Activated CD4-positive, alpha-beta memory T cell treated with anti-CD3 and anti-CD28 coated beads, Interleukin-2, amount 10 ng/mL, durations not matched to agents 7 days and 5 days (primary cell): ENCODE measurements around the gene ABI3BP. TPM values are rescaled to one million over a fixed set of nuclear protein-coding genes. Genes with fewer than 3 reads are reported as not detected.

ENCODE experiments used
- CTCF ChIA-PET: fragments of 350-600 bp; sonication (Branson Sonifier 250); formaldehyde crosslinking; loops from one replicate; lab custom pipeline; 2021; ENCODE audit warnings: antibody characterized with exemption, inconsistent platforms; lab: Charles Lee
- POLR2A ChIA-PET: fragments of 350-600 bp; sonication (Branson Sonifier 250); formaldehyde crosslinking; loops from one replicate; lab custom pipeline; 2021; ENCODE audit warnings: antibody characterized with exemption; lab: Charles Lee
- DNase-seq: peaks from one replicate; pipeline ENCODE4 v3.0.0-alpha.2; 2020
- H3K27ac Mint-ChIP-seq: one replicate; pipeline ENCODE4 v1.8.0; 2021; ENCODE audit warnings: mild to moderate bottlenecking, mixed read lengths
- H3K27me3 Mint-ChIP-seq: one replicate; pipeline ENCODE4 v1.8.0; 2021; ENCODE audit warnings: mixed read lengths
- H3K36me3 Mint-ChIP-seq: one replicate; pipeline ENCODE4 v1.8.0; 2021; ENCODE audit warnings: low read depth, mixed read lengths
- H3K4me1 Mint-ChIP-seq: one replicate; pipeline ENCODE4 v1.8.0; 2021; ENCODE audit warnings: mixed read lengths
- H3K4me3 Mint-ChIP-seq: one replicate; pipeline ENCODE4 v1.8.0; 2021; ENCODE audit warnings: mild to moderate bottlenecking, mixed read lengths
- H3K9me3 Mint-ChIP-seq: one replicate; pipeline ENCODE4 v1.8.0; 2021; ENCODE audit warnings: mixed read lengths
- total RNA-seq, 2 experiments: library from RNA; stranded (reverse); gene quantifications; one replicate each; pipeline ENCODE4 v1.2.3, GENCODE V29; 2021

ABI3BP gene
- total RNA-seq, 2 experiments from 2014 or later = not detected

DNA sequence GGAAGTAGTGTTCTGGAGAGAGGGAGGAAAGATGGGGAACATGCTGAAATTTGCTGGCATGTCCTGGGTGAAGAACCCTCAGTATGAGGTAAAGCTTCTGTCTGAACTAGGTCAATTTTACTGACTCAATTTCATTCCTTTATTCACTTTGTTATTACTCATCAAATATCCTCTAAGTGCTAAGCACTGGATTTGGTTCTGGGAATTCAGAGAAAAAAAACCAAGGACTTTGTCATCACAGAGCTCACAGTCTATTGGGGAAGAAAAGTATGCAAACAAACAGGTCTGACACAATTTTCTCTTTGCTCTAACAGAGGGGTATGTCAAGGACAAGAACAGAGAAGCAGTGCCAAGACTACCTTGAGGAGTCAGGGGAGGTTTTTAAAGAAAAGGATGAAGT, 215.9 kb downstream of the ABI3BP start:
- H3K9me3 Mint-ChIP-seq = no peaks in the 10 kb centered on the region
- H3K4me1 Mint-ChIP-seq = no peaks in the 10 kb centered on the region
- H3K27ac Mint-ChIP-seq = no peak overlapping the region
- no peaks in the 10 kb centered on the region for H3K27me3 Mint-ChIP-seq
- H3K36me3 Mint-ChIP-seq = no peaks in the 10 kb centered on the region
- ChIA-PET POLR2A (no interaction called here), CTCF (no interaction called here)
- no peak for DNase-seq
- no peak overlapping the region for H3K4me3 Mint-ChIP-seq

DNA sequence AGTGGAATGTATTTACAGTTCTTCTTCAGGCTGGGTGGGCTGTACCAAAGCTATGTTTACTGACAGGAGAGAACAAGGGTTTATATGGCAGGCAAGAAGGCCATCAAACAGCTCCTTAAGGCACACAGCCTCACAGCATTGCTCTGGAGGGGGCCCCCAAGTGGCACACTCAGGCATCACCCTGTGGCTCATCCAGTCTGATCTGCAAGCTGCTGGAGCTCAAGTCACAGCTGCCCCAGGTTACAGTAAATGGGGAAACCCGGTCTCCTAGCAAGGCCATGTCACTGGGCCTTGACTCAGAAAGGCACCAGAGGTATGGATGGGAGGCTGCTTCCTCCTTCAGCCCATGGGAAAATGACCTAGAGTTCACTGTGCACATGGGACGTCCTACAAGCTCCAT, 216.5 kb downstream of the ABI3BP start:
- Mint-ChIP-seq H3K4me3 (no peak overlapping the region), H3K27me3 (no peaks in the 10 kb centered on the region), H3K4me1 (no peaks in the 10 kb centered on the region), H3K36me3 (no peaks in the 10 kb centered on the region), H3K9me3 (no peaks in the 10 kb centered on the region), H3K27ac (no peak overlapping the region)
- DNase-seq = no peak
- CTCF ChIA-PET = no interaction called here
- POLR2A ChIA-PET = no interaction called here

DNA sequence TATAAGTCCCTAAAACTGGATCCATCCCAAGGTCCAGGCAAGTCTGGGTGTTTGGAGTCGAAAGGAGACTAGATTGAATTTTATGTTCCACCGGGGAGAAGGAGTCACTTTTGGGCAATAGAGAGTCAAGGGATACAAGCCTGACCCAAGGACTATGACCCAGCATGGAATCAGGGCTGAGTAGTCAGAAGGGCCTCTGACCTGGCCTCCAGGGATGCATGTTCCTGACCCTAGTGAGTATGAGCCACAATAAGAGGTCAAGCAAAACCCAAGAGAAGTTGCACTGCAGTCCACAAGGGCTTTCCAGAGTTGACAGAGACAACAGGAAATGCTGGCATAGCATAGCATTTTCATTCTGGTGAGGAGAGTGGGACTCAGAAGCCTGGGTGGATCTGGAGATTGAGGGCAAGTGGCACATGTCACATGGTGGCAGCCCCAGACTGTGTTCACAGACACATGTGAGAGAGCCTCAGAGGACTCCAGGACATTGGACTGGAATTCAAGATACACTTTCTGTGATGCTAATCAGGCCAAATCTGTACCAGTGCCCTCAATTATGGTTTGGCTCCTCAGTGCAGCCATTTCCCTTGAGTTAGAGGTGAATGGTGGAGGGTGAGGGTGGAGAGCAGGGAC, 217.0 kb downstream of the ABI3BP start:
- DNase-seq = no peak
- no peaks in the 10 kb centered on the region for H3K4me1 Mint-ChIP-seq
- H3K36me3 Mint-ChIP-seq = no peaks in the 10 kb centered on the region
- ChIA-PET CTCF (no interaction called here), POLR2A (no interaction called here)
- H3K27me3 Mint-ChIP-seq = no peaks in the 10 kb centered on the region
- H3K9me3 Mint-ChIP-seq = no peaks in the 10 kb centered on the region
- H3K27ac Mint-ChIP-seq = no peak overlapping the region
- no peak overlapping the region for H3K4me3 Mint-ChIP-seq

DNA sequence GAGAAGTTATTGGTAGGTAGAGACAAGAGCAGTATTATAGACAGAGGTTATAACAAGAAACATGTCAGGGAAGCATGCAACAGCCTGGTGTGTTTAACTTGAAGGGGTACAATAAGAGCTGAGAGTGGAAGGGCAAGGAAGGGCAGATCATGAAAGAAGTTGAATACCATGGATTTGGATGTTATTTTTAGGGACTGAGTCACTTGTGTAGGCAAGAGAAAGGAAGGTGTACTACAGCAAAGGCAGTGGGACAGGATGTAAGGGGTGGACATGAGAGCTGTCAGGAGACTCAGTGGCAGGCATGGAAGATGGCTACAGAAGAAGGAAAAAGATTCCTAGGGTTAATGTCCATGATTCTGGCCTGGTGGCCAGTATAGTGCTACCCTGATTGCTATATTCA, 217.6 kb downstream of the ABI3BP start:
- Mint-ChIP-seq H3K9me3 (no peaks in the 10 kb centered on the region), H3K36me3 (no peaks in the 10 kb centered on the region), H3K4me1 (no peaks in the 10 kb centered on the region), H3K27me3 (no peaks in the 10 kb centered on the region), H3K4me3 (no peak overlapping the region), H3K27ac (no peak overlapping the region)
- ChIA-PET POLR2A (no interaction called here), CTCF (no interaction called here)
- no peak for DNase-seq

DNA sequence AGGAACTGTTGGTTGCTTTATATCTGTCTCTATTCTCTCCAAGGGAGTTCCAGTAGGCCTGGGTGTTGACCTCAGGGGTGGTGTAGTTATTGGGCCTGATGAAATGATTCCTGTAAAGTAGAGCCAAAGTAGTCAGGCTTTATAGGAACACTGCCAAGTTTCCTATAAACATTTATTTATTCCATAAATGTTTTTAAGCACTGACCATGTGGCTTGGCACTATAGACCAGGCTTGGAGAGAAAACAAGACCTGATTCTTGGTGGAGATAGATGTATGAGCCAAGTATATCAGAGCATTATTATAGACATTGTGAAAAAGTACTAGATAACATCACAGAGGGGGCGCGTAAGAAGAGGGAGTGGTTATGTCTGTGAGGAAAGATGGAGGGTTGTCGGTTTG, 218.0 kb downstream of the ABI3BP start:
- Mint-ChIP-seq H3K4me3 (no peak overlapping the region), H3K4me1 (no peaks in the 10 kb centered on the region), H3K36me3 (no peaks in the 10 kb centered on the region), H3K9me3 (no peaks in the 10 kb centered on the region), H3K27me3 (no peaks in the 10 kb centered on the region), H3K27ac (no peak overlapping the region)
- ChIA-PET POLR2A (no interaction called here), CTCF (no interaction called here)
- DNase-seq = no peak

DNA sequence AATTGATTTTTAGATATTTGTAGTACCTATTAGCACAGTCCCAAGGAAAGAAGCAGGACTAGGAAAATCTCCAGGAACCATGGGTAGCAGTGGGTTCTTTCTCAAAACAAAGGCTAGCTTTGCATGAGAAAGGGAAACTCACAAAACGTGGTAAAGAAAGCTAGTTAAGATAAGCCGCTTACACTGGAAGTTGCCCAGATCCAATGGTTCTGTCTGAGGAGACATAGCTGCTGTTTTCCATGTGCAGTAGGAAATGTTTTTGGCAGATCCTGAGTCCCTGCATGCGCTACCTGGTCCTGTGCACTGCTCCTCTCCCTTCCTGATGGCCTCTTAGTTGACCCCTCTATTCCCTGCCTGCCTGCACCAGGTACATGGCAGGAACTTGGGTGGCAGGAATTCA, 223.5 kb downstream of the ABI3BP start:
- Mint-ChIP-seq H3K9me3 (no peaks in the 10 kb centered on the region), H3K4me3 (no peak overlapping the region), H3K27ac (no peak overlapping the region), H3K36me3 (no peaks in the 10 kb centered on the region), H3K27me3 (no peaks in the 10 kb centered on the region), H3K4me1 (peaks cover 5% of the 10 kb centered on the region)
- POLR2A ChIA-PET = no interaction called here
- CTCF ChIA-PET = interaction anchor here (1.6 kb wide), 1 partner anchor 101 kb away, joined by 3 read pairs; no protein-coding TSS in a partner anchor
- DNase-seq = no peak

DNA sequence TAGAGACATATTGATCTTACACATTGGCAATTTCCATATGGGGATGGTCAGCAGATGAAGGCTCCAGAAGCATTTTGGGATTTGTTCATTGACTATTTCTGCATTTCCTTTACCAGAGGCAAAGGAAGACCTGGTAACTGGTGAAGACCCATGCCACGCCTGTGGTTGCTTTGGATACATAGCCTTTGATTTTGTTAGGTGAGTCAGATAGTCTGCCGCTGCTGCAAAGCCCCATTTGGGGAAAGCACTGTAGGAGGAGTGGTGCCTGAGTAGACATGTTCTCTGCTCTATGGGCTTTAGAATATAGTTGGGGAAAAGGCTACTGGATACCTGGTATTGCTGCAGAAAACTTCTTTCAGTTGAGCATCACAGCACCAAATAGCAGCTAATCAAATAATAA, 227.2 kb downstream of the ABI3BP start:
- H3K9me3 Mint-ChIP-seq = no peaks in the 10 kb centered on the region
- H3K27me3 Mint-ChIP-seq = no peaks in the 10 kb centered on the region
- H3K4me3 Mint-ChIP-seq = no peak overlapping the region
- peaks cover 5% of the 10 kb centered on the region for H3K4me1 Mint-ChIP-seq
- no peaks in the 10 kb centered on the region for H3K36me3 Mint-ChIP-seq
- POLR2A ChIA-PET = no interaction called here
- CTCF ChIA-PET = no interaction called here
- no peak for DNase-seq
- no peak overlapping the region for H3K27ac Mint-ChIP-seq

DNA sequence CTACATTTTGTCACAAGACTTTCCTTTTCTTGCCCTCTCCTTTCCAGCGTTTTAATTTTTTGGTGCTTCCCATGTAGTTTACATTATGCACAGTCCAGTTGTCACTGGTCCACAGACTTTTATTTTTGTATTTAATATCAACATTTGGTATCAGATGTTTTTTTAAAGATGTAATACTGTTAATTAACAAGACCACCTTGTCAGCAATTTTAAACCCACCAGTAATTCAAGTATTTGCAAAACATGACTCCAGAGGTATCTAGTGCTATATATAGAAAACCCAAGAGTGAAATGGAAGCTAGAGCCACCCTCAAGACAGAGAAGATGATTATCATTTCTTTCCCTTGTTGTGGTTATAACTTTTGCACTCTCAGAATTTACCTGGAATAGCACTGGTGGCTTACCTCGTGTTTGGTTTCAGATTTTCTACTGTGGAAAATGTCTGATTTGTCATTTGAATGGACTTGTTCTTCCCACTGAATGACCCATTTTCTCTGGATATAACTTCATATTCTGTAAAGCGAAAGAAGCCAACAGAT, 227.7 kb downstream of the ABI3BP start:
- Mint-ChIP-seq H3K27me3 (no peaks in the 10 kb centered on the region), H3K4me3 (no peak overlapping the region), H3K36me3 (no peaks in the 10 kb centered on the region), H3K4me1 (peaks cover 5% of the 10 kb centered on the region), H3K9me3 (no peaks in the 10 kb centered on the region), H3K27ac (no peak overlapping the region)
- ChIA-PET POLR2A (no interaction called here), CTCF (no interaction called here)
- DNase-seq = no peak

DNA sequence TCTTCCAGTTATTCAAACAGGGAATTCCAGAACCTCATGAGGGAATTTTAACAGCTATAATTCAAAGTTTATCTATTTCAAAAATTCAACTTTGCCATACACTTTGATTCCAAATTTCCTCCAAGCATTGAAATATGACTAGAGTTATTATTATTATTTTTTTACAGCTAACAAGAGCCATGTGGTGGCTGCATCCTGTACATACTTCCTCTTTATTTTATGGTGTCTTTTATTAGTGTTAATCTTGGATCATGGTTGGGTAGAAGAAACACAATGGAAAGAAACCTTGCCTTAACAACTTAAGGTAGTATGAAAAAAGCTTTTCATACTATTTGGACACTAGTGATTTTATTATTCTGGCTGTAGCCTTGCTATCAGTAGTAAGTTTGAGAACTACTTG, 231.3 kb downstream of the ABI3BP start:
- no peaks in the 10 kb centered on the region for H3K36me3 Mint-ChIP-seq
- H3K4me1 Mint-ChIP-seq = peaks cover 5% of the 10 kb centered on the region
- CTCF ChIA-PET = interaction anchor here (1.2 to 1.5 kb wide), 3 partner anchors 9 to 299 kb away, joined by 5 read pairs; no protein-coding TSS in a partner anchor

DNA sequence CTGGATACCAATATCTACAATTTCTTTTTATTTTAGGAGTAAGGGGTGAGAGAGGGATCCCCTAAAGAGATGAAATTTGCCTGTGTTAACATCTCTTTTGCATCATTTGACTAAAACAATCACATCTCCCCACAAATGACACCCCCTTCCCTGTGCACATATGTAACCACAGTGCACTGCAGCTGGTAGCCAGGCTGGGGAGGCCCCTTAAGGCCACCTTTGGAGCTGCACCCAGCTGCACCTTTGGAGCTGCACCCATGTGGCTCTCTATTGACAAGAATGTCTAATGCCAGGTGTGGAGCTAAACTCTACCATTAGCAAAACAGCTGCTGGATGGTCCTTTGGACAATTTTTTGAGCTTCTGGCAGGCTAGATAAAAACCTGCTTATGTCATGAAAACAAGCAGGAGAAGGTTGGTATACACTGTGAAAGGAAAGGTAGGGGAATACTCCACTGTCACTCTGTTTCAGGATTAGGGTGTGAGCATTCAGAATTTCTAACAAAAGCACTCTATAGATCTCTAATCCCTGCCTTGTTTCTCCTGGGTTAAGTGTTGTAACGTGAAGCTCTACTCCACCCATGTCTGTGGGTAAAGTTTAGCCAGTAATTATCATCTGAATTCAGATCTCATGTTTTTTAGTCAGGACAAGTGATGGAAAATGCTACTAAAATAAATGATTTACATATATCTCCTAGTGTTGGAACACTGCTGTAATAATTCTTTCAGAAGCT, 231.8 kb downstream of the ABI3BP start:
- no peak overlapping the region for H3K4me3 Mint-ChIP-seq
- peaks cover 5% of the 10 kb centered on the region for H3K4me1 Mint-ChIP-seq
- no peak overlapping the region for H3K27ac Mint-ChIP-seq
- no peaks in the 10 kb centered on the region for H3K9me3 Mint-ChIP-seq
- ChIA-PET CTCF (interaction anchor here (1.2 to 1.5 kb wide), 3 partner anchors 10 to 299 kb away, joined by 5 read pairs; no protein-coding TSS in a partner anchor), POLR2A (no interaction called here)
- no peak for DNase-seq
- no peaks in the 10 kb centered on the region for H3K36me3 Mint-ChIP-seq
- H3K27me3 Mint-ChIP-seq = no peaks in the 10 kb centered on the region

More for the DNA sequence above, 231.3 kb downstream of the ABI3BP start:
- H3K27me3 Mint-ChIP-seq = no peaks in the 10 kb centered on the region
- H3K4me3 Mint-ChIP-seq = no peak overlapping the region
- DNase-seq = no peak
- POLR2A ChIA-PET = no interaction called here
- no peak overlapping the region for H3K27ac Mint-ChIP-seq
- H3K9me3 Mint-ChIP-seq = no peaks in the 10 kb centered on the region

DNA sequence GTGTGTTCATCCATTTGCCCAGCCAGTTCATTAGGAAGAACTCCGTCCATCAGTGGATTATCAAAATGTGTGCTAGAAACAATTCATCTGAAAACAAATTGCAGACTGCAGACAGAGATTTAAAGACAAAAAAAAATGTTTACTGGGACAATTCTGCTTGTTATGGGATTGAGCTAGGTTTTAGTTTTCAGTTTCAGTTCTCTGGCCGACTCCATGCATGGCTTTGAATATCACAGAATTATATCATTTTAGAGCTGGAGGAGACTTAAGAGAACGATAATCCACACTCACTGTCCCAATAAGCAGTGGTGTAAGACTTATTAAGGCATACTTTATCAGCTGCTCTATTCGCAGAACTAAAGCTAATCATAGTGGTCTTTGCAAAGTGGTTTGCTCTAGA, 232.8 kb downstream of the ABI3BP start:
- Mint-ChIP-seq H3K4me1 (peaks cover under 1% of the 10 kb centered on the region), H3K9me3 (no peaks in the 10 kb centered on the region), H3K27ac (no peak overlapping the region), H3K27me3 (no peaks in the 10 kb centered on the region), H3K4me3 (no peak overlapping the region), H3K36me3 (no peaks in the 10 kb centered on the region)
- CTCF ChIA-PET = no interaction called here
- no peak for DNase-seq
- POLR2A ChIA-PET = interaction anchor here (1.2 kb wide), 1 partner anchor 10 kb away, joined by 3 read pairs; no protein-coding TSS in a partner anchor

DNA sequence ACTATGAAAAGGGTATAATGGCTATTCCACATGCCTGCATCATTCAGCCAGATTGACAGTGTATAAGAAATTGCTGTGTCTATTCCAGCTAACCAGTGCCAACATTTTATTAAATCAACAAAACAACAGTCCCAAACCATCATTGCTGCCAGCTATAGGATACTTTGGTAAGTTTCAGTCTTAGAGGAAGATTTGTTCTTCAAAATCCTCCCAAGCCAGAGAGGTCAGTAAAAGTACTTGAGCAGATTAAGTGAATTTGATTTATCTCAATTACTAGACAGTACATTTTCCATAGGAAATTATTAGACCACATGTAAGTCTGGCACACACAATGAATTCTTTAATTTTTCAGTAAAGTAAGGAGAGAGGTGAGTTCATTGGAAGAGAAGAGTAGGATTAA, 233.3 kb downstream of the ABI3BP start:
- Mint-ChIP-seq H3K27ac (no peak overlapping the region), H3K36me3 (peaks cover 3% of the 10 kb centered on the region), H3K4me1 (no peaks in the 10 kb centered on the region), H3K4me3 (no peak overlapping the region), H3K27me3 (no peaks in the 10 kb centered on the region), H3K9me3 (no peaks in the 10 kb centered on the region)
- CTCF ChIA-PET = no interaction called here
- no peak for DNase-seq
- POLR2A ChIA-PET = interaction anchor here (1.2 kb wide), 1 partner anchor 10 kb away, joined by 3 read pairs; no protein-coding TSS in a partner anchor

DNA sequence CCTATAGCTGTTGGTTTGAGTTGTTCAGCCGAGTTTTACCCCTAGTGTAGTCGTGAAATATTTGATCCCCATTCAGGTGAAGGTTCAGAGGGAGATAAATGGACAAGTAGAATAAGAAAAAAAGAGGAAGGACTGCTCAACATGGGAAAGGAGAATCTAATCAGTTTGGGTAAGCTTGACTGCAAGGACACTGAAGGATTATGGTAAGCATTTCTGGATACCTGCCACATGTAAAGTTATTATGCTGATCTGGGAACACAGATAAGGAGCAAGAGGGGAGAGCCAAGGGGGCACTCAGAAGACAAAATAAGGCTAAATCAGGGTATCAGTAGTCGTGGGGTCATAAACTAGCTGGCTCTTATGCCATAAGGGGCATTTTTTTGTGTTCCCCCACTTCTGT, 234.1 kb downstream of the ABI3BP start:
- no peaks in the 10 kb centered on the region for H3K9me3 Mint-ChIP-seq

More for the DNA sequence above, 234.1 kb downstream of the ABI3BP start:
- H3K27ac Mint-ChIP-seq = no peak overlapping the region
- DNase-seq = no peak
- H3K36me3 Mint-ChIP-seq = peaks cover 8% of the 10 kb centered on the region
- no peaks in the 10 kb centered on the region for H3K27me3 Mint-ChIP-seq
- H3K4me3 Mint-ChIP-seq = no peak overlapping the region
- CTCF ChIA-PET = no interaction called here
- POLR2A ChIA-PET = no interaction called here
- H3K4me1 Mint-ChIP-seq = no peaks in the 10 kb centered on the region
